HG02571 (cell line): ENCODE results near the gene FLYWCH1.
A peak's percentile ranks its signal among the peaks of the same experiment; 100 is the strongest.

ENCODE experiments used
- ATAC-seq: cut with Tn5 transposase; IDR thresholded peaks from one replicate; pipeline ENCODE4 v1.9.1; 2021; ENCODE audit warnings: mild to moderate bottlenecking, moderate library complexity; ENCODE audit not compliant: unreplicated experiment

Gene FLYWCH1

DNA sequence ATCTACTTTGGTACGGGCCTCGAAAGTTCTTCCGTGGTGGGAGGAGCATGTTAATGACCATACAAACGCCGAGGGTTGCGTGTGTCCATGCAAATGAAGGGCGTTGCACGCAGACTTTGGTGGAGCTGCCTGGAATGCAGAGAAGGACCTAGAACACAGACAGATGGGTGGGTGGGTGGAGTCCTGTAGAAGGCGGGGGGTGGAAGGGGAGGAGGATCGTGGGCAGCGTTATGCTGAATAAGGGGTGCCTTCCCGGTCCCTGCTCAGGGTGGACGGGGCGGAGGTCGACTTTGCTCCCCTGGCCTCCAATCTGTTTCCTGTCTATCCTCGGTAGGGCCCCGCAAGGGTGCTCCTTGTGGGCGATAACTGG, 56.6 kb downstream of the FLYWCH1 start:
- ATAC-seq = no peak

DNA sequence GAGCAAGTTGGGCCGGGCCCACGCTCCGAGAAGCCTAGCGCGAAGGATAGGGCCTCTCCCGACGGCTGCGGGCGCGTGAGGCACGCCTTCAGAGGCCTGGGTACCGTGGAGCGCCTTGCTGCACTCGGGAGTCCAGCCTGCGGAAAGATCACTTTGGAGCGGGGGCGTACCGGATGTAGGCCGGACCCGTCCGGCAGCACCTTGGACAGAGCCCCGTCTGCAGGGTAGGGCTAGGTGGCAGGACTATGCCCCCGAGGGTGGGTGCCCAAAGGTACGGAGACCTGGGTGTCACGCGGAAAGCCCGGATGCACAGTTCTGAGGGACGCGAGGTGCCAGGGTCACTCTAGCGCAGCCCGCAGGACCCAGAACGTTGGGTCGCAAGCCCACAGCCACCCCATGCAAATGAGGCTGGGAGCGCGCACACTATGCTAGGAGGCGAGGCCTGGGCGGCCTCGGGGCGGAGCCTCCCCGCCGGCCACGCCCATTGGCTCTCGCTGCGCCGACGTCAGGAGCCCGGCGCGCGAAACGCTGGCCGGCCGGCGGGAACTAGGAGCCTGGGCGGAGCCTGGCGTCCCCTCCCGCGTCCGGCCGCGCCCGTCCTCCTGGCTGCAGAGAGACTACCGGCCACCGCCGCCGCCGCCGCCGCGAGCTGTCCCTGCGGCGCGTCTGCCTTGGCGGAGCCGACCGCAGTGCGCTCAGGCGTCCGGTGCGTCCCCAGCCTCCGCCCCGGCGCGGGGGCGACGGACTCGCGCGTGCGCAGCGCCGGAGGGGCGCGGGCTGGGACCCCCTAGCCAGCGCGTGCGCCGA, 57.2 kb downstream of the FLYWCH1 start, which contains the start of gene PAQR4:
TSS of gene PAQR4 (plus strand) at position 611 of the 807 bp plus-strand sequence. CDS start 327 bp downstream, outside the sequence.
- ATAC-seq = peak; percentile 74

DNA sequence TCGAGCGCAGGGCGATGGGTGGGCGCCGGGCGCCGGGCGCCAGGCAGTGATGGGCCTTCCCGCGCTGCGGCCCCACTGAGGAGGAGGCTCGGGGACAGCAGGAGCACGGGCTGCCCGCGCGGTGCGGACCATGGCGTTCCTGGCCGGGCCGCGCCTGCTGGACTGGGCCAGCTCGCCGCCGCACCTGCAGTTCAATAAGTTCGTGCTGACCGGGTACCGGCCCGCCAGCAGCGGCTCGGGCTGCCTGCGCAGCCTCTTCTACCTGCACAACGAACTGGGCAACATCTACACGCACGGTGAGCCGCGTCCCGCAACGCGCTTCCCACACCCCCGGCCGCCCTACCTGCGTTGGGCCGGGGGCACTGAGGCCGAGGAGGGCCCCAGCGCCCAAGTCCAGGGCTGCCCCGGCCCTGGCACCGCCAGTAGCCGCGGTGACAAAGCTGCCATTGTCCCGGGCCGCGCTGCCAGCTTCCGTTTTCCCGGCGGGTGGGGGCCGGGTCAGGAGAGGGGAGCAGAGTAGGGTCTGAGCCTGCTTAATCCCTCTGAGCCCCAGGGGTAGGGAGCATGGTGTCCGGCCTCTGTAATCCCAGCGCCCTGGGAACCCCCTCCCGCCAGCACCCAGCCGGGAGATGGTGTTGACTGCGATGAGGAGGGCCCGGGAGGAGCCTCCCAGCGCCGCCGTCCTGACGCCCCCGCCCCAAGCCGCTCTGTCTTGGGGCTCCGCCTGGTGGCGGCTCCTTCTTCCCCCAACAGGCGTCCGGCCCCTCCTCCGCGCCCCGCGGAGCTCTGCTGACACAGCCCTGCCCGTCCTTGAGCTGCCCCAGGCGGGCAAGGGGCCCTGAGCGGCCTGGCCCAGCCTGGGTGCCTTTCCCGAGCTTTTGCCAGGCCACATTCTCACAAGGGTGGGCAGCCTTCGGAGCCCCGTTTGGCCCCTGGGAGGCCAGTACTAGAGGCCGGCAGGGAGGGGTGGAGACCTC, 58.1 kb downstream of the FLYWCH1 start:
- peak; percentile 1 for ATAC-seq

DNA sequence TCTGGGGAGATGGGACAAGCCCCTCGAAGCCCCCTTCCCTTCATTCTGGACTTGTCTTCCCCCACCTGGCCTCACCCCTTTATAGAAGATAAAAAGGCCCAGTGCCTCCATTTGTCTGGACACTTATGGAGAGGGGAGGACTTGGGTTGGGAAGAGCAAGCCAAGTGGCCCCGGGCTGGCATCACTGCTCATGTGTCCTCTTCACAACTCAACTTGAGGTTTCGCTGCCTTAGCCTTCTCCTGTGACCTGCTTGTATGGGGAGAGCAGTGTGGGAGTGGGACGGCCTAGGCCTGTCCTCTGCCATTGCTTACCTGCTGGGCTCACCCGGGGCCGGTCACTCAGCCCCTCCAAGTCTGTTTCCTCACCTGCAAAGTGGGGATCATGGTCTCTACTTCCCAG, 58.8 kb downstream of the FLYWCH1 start:
- ATAC-seq = no peak

DNA sequence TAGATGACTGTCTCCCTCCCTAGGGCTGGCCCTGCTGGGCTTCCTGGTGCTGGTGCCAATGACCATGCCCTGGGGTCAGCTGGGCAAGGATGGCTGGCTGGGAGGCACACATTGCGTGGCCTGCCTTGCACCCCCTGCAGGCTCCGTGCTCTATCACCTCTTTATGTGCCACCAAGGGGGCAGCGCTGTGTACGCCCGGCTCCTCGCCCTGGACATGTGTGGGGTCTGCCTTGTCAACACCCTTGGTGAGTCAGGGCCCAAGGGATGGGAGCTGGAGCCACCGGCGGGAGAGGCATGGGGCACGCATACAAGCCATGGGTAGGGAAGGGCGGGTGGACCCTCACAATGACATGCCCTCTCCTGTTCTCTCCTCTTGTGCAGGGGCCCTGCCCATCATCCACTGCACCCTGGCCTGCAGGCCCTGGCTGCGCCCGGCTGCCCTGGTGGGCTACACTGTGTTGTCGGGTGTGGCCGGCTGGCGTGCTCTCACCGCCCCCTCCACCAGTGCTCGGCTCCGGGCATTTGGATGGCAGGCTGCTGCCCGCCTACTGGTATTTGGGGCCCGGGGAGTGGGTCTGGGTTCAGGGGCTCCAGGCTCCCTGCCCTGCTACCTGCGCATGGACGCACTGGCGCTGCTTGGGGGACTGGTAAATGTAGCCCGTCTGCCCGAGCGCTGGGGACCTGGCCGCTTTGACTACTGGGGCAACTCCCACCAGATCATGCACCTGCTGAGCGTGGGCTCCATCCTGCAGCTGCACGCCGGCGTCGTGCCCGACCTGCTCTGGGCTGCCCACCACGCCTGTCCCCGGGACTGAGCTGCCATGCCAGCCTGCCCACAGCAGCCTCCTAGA, 59.6 kb downstream of the FLYWCH1 start:
- ATAC-seq = no peak

DNA sequence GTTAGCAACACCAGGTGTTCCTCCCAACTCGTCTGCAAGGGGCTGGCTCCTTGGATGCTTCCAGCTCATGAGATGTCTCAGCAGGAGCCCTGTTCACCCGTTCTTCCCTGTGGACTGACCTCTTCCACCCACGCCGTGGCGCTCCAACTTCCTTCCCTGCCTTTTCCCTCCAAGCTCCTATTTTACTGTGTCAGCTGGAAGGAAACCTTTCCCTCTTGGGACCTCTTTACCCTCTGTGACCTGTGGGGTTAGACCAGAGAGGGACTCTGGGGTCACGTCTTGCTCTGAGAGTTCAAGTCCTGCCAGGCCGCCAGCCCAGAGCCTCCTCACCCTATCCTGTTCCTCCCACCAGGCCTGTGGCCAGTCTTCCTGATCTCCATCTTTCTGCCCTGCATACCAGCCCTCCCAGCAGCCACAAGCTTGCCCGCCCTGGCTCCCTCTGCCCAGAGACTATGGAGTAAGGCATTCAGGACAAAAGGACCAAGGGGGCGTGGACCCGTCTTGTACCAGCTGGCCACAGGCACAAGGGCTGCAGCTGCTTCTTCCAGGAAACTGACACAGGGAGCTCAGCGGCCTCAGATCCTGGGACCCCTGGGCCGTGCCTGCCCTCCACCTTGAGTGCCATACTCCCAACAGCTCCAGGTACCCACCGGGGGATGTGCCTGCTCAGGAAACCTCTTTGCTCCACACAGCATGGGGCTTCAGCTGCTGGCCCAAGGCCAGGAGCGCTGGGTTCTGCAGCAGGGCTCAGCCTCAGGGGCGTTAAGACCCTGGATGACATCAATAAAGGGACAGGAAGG, 60.5 kb downstream of the FLYWCH1 start:
- no peak for ATAC-seq

DNA sequence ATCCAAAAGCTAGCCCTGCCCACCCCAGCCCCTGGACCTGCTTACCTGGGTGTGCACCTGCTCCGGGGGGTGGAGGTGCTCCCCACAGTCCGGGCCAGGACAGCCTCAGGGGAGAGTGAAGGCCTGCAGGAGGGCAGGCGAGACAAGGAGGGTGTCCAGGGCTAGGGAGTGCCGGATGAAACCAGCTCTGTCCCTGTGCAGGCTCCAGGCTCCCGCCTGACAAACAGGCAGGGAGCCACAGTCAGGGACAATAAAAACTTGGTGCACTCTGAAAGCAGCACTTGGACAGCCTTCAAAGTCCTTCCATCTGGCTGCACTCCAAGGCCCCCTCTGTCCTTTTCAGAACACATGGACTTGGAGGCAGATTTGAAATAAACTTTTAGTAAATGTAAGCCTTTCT, 61.4 kb downstream of the FLYWCH1 start:
- no peak for ATAC-seq

DNA sequence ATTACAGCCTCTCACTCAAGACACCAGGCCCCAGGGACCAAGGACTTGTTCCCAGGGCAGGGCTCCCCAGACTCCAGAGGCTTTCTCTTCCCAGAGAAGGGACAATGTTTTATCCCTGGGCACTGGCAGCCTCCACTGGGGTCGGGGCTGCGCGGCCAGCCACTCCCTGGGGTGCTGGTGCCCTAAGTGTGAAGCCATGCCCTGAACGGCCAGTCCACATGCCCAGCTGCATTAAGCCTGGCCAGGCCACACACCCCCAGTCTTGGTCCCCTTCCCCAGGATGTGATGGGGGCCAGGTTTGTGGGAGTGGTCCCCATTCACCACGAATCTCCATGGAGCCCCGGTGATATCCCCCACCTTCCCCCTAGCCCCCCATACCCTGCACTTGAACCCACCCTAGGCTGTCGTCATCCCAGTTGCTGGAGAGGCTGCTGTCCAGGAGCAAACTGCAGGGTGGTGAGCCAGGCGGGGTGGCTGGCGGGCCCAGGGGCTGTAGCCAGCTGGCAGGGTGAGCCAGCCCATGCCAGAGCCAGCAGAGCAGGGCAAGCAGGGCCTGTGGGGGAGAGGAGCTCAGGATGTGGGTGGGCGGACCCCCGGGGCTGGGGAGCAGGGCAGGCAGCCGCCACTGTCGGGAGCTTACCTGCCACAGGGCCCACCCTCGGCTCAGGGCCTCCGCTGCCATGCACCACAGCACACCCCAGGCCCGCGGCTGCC, 62.0 kb downstream of the FLYWCH1 start:
- ATAC-seq = no peak

DNA sequence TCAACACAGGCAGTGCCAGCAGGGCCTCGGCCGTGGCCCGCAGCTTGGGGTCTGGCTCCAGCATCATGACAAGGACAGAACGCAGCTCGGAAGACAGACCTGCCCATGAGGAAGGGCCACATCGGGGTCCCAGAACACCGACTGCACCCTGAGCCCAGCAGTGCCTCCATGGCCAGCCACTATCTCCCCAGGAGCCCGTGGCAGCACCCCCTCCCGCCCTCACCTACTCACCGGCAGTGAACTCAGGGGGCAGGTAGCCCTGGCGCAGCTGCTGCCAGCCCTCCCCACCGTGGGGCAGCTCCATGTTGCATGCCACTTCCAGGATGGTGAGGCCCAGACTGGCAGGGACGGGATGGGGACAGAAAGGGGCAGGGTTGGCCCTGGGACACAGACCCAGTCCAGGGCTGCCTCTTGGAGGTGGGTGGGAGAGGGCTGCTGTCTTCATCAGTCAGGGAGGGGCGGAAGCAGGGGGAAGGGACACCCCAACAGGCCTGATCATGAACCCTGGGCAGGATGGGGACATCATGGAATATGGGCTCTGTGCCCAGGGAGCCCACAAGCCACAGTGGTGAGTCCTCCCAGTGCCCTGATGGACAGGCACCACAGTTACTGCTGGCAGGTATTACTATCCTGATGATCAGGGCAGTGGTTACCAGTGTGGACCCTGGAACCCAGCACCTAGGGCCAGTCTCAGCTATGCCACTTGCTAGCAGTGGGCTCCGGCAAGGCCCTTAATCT, 62.8 kb downstream of the FLYWCH1 start:
- ATAC-seq = no peak

DNA sequence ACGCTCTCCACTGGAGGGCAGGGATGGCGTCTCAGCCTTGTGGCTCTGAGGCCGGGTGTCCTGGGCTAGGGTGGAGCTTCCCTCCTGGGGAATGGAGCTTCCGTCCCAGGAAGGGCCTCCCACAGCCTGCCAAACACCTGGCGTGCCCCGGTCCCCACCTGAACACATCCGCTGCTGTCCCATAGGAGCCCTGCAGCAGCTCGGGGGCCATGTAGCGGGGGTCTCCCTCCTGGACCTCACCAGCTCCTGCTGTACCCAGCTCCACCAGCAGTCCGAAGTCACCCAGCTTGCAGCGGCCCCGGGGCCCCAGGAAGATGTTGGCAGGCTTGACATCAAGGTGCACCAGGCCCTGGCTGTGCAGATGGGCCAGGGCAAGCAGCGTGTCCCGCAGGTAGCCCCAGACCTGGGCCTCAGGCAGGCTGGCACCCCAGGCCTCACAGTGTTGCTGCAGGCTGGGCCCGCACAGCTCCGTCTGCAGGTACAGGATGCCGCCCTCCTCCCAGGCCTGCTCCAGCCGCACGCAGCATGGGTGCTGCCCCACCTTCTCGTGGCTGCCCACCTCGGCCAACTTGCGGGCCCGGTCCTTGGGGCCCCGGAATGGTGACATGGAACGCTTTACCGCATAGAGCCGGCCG, 63.5 kb downstream of the FLYWCH1 start:
- no peak for ATAC-seq

DNA sequence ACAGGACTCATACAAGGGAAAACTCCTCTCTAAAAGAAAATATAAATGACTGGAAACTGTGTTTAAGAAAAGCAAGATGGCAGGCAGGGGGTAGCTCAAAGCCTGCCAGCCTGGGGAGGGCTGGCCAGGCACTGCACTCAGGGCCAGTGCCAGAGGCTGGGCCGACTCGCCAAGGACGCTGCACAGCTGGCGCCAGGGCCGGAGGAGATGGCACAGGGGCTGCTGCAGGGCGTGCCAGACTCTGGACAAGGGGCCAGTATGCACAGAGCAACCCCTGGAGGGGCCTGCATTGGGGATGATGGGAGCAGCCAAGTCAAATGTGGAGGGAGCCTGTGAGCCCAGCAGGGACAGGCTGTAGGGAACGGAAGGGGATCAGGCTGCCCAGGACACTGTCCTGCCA, 64.5 kb downstream of the FLYWCH1 start:
- no peak for ATAC-seq

DNA sequence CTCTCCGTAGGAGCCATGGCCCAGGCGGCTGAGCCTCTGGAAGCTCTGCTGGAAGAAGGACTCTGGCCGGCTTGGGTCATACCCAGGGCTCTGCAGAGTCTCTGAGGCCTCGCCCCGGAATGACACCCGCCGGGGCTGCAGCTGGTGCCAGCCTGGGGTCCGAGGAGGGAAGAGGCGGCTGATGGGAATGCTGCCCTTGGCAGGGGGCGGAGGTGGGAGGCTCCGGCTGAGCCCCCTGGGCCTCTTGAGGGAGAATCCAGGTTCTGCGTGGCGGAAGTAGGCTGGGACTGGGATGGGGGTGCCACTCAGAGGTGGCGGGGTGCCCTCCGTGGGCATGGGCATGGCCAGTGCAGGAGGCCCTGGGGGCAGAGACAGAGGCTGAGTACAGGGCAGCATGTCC, 64.9 kb downstream of the FLYWCH1 start:
- ATAC-seq = no peak

DNA sequence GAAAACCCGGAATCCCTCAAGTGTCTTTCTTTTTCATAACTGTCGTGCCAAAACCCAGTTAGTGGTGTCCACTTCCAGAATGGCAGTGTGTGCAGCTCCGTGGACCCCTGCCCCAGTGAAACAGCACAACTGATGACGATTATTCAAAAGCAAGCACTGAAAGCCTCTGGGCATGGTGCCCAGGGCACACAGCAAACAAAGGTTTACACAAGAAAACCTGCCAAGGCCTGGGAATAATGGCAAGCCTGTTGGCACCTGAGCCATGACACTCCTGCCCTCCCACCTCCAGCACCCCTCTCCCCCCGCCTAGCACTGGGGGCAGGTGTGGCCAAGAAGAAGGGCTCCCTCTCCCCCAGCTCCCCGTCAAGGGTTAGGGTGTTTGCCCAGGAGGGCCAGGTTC, 65.7 kb downstream of the FLYWCH1 start:
- ATAC-seq = no peak

DNA sequence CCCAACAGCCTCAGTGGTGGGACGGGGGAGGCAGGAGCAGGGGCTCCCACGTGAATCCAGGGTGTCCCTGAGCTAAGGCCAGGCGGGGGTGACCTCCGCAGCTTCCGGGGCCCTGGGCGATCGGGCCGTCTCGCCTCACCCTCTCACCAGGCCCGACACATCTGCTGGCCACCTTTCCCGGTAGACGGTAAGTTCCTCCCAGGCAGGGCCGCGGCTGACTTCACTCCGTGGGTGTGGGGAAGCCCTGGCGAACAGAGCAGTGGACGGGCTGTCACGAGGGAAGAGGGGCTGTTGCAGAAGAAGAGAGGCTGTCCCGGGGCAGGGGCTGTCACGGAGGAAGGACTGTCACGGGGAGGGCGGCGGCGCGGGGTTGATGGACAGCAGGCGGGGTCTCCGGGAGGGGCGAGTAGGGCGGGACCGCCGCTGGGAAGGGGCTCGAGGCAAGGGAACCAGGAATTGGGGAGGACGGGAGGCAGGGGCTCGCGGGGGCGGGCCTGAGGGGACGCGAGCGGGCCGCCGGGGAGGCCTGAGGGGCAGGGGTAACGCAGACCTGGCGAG, 68.0 kb downstream of the FLYWCH1 start:
- no peak for ATAC-seq

DNA sequence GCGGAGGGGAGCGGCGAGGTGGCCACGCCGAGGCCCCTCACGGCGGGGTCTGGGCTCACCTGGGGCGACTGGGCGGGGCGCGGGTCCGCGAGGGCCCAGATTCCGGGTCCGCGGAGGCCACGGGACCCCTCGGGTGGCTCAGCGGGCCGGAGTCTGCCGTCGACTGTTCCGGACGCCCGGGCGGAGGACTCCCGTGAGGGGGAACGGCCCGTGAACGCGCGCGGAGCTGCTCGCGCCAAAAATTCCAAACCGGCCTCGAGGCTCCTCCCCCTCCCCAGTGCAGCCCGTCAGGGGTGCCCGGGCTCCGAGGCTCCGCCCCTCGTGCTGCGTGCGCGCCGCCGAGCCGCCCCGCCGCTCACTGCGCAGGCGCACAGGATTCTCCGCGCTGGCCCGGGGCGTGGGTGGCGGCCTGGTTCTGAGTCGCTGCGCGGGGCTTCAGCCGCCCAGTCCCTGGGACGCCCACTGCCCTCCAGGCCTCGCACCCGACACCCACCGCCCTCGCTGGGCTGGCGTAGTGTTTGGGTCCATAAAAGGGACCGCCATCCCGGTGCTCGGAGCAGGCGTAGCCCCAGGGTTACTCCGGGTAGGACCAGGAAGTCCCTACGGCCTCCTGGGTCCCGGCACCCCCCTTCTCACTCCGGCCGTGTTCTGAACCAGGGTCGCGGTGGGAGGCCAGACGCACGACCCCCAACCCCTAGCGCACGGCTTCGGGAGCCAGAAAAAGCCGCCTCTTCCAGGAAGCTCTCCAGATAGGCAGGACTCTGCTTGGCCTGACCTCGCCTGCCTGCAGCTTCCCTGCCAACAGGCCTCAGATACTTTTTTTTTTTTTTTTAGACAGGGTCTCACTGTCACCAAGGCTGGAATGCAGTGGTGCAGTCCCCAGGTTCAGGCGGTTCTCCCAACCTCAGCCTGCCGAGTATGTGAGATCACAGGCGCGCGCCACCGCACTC, 68.8 kb downstream of the FLYWCH1 start, which contains the start of gene PKMYT1:
TSS of gene PKMYT1 (minus strand) at position 220 of the 950 bp plus-strand sequence. CDS start 789 bp downstream, outside the sequence.
- ATAC-seq = peak; percentile 70

DNA sequence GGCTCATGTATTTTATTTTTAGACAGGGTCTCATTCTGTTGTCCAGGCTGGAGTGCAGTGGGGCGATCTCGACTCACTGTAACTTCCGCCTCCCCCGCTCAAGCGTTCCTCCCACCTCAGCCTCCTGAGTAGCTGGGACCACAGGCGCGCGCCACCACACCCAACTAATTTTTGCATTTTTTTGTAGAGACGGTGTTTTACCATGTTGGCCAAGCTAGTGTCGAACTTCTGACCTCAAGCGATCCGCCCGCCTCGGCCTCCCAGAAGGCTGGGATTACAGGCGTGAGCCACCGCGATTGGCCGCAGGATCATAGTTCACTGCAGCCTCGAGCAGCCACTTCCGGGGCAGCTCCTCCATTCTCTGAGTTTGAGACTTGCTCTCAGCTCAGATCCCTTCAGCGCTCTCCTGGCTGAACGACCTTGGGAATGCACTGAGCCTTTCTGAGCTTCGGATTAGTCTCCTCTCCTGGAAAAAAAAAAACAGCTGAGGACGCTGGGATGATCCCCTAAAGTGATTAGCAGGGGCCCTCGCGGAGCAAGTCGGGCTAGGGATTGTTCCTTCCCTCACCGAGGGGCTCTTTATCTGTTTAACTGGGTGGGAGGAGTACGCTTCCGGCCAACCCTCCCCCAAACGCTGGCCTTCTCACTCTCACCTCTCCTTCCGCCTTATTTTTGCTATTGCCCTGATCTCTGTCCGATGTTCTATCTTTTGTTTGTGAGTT, 69.6 kb downstream of the FLYWCH1 start:
- no peak for ATAC-seq
